Measurements from ENCODE around the gene CDC20. TPM values are rescaled to one million over a fixed set of nuclear protein-coding genes. Genes with fewer than 3 reads are reported as not detected.

The CDC20 gene
- total and polyA plus RNA-seq, 2 of the 8 experiments (the other 6 are each of a cell fraction or from before 2014, with no cell fraction given) = 214 to 221 TPM

- DNase-seq (ENCODE audit: low read depth in 1 of 2, low spot score in 2 of 2) (no peak), FAIRE-seq (no peak)
- Histone ChIP-seq H3K23me2 (ENCODE audit: low read depth, low read length) (peaks cover 7% of the 10 kb centered on the region), H2BK12ac (ENCODE audit: low read depth, low read length) (no peak overlapping the region), H3K56ac (replicated peaks; ENCODE audit: insufficient read length, low read depth, low read length) (no peak overlapping the region), H4K20me1 (replicated peaks in 1 of 2; ENCODE audit: control insufficient read depth in 1 of 2, insufficient read depth in 2 of 2, low read length in 2 of 2) (peaks cover 10 to 12% of the 10 kb centered on the region in 2 experiments), H3K4ac (replicated peaks; ENCODE audit: insufficient read length, low read depth, low read length) (no peak overlapping the region), H3K4me2 (ENCODE audit: insufficient read depth in 1 of 2, low read depth in 2 of 2, low read length in 2 of 2) (peak overlapping the region; percentile 72 to 77), H3K27me3 (replicated peaks in 1 of 4; ENCODE audit: control insufficient read depth in 3 of 4, extremely low read depth in 1 of 4, insufficient read depth in 3 of 4, low read length in 3 of 4) (no peaks in the 10 kb centered on the region), H2AFZ (ENCODE audit: low read length) (no peak overlapping the region), H4K91ac (replicated peaks; ENCODE audit: insufficient read length, low read length) (no peak overlapping the region), H3K36me3 (ENCODE audit: control insufficient read depth in 2 of 4, insufficient read depth in 4 of 4, low read length in 3 of 4) (peaks cover 21 to 51% (median 34%) of the 10 kb centered on the region in 4 experiments), H3K79me2 (ENCODE audit: control insufficient read depth in 1 of 2, insufficient read depth in 2 of 2, low read length in 2 of 2) (peaks cover 10 to 27% of the 10 kb centered on the region in 2 experiments), H3K4me1 (replicated peaks in 1 of 4; ENCODE audit: control insufficient read depth in 3 of 4, insufficient read depth in 4 of 4, low read length in 3 of 4) (peaks cover 5 to 14% (median 8%) of the 10 kb centered on the region in 4 experiments), H2BK15ac (ENCODE audit: low read length) (no peak overlapping the region), H4K5ac (ENCODE audit: insufficient read length, low read depth, low read length) (no peak overlapping the region), H3K27ac (ENCODE audit: low read depth, low read length) (no peak overlapping the region), H2BK20ac (ENCODE audit: low read length) (no peak overlapping the region), H2AK5ac (ENCODE audit: low read depth, low read length) (no peak overlapping the region), H3K9me3 (ENCODE audit: insufficient read depth in 2 of 2, low read depth in 1 of 2, low read length in 1 of 2) (no peaks in the 10 kb centered on the region), H2BK120ac (replicated peaks; ENCODE audit: low read depth, low read length) (no peak overlapping the region), H3K4me3 (ENCODE audit: extremely low read depth in 1 of 4, insufficient read depth in 2 of 4, low read depth in 3 of 4, low read length in 4 of 4) (peak overlapping the region; percentile 75 to 92 (median 82)), H2BK5ac (ENCODE audit: low read depth, low read length) (no peak overlapping the region), H3K14ac (ENCODE audit: insufficient read length) (no peak overlapping the region), H3K79me1 (ENCODE audit: low read depth, low read length) (peaks cover 11% of the 10 kb centered on the region), H3K18ac (ENCODE audit: extremely low read depth, low read length) (no peak overlapping the region), H3K9ac (replicated peaks in 1 of 4; ENCODE audit: extremely low read depth in 1 of 4, low read depth in 3 of 4, low read length in 3 of 4) (peak overlapping the region; percentile 66 to 89 (median 86)), H3K23ac (ENCODE audit: insufficient read length) (no peak overlapping the region), H4K8ac (ENCODE audit: extremely low read depth, insufficient read depth, low read length) (no peak overlapping the region)
- no peak for TF ChIP-seq CEBPB (IDR thresholded peaks at IDR 0.05; ENCODE audit: low read depth, low read length)
- 74% methylated on average over 11 of the region's 11 CpGs; no CpG with 5 or more reads in 1 of the 2 experiments for WGBS, 2 experiments (ENCODE audit: extremely low coverage in 1 of 2, insufficient coverage in 1 of 2, insufficient read length in 1 of 2, insufficient replicate concordance in 2 of 2, low coverage in 1 of 2, low lambda C conversion rate in 2 of 2, missing lambda C conversion rate in 1 of 2)
- POLR2A ChIA-PET (ENCODE audit: partially characterized antibody) = interaction anchor here (1.0 to 2.4 kb wide), 10 partner anchors 12 to 132 kb away, joined by 3 to 19 read pairs (median 9); partner anchors contain the start of genes MED8 and SZT2
- CTCF ChIA-PET (ENCODE audit: partially characterized antibody) = interaction anchor here (0.9 to 1.8 kb wide), 4 partner anchors 51 to 123 kb away, joined by 3 to 7 read pairs (median 4); no protein-coding TSS in a partner anchor
Measured at GRCh38 chr1:43359696-43360095, 915 bp downstream of the CDC20 start.

Measured in H1 (cell line).